NCI-H510A treated with DMSO at 0.1 percent for 48 hours (cell line): Measurements from ENCODE around the gene NEB.
"Not testable (repeated sequence)": the region's sequence is repeated elsewhere in the genome, so short reads cannot be mapped to it uniquely, and the experiment has no call there.

ENCODE experiments used
- DNase-seq: peaks from one replicate; lab custom pipeline; 2025; lab: John Stamatoyannopoulos, UW

Gene NEB

DNA sequence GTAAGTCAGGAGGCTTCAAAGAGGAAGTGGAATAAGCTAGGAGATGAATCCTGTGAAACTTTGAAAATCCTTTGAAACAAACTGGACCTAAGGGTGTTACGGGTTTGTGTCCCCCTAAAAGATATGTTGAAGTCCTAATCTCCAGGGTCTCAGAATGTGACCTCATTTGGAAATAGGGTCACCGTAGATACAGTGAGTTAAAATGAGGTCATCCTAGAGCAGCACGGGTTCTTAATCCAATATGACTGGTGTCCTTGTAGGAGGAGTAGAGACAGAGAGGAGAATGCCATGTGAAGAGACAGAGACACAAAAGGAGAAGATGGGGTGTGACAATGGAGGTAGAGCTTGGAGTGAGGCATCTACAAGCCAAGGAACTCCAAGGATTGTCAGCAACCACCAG lies 26.9 kb upstream of the NEB start:
- DNase-seq, result no peak

DNA sequence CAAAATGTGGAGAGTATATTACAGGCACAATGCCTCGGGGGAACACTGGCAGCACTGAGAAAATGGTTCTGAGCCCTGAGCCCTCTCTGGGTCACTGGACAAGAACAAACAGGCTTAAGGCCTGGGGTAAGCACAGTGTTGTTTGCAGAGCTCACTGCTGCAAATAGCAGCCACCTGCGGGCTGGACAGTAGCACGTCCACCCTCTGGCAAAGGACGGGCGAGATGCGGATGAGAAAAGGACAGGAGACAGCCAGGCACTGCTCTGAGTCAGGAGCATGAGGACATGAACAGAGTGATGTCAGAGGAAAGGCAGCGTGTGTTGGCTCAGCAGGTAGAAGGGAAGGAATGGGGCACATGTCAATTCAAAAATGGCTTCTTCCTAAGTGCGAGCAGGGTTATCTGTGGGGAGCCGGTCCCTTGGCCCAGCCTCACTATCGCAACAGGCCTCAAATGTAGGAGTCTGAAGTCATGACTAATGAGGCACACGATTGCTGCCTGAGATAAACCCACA lies 25.9 kb upstream of the NEB start:
- DNase-seq, result no peak

DNA sequence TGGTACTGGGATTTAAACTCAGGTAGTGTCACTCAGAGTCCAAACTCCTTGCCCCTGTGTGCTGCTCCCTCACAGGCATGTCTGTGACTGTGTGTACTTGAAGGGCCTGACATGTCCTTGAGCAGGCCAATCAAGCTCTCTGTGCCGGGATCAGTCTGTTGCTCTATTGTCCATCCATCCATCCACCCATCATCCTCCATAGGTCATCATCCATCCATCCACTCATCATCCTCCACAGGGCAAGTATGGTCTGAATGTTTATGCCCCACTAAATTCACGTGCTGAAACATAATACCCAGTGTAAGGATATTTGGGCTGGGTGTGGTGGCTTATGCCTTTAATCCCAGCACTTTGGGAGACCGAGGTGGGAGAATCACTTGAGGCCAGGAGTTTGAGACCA lies 24.5 kb upstream of the NEB start:
- DNase-seq, result no peak

DNA sequence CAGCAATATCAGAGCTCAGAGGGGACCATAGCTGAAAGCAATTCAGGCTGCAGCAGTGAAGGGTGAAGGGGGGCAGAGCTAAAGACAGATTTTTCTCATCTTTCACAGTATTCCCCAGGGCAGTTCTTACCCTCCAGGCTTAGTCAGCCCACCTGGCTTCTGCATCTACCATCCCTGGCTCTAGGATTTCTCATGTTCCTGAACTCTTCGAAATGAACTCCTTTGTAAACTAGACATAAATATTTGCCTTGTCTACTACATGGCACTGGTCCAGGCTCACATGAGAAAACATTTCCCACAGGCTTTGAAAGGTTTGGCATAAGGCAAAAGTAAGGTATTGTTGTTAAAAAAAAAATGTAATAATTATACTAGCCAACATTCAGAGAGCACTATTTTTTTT lies 23.6 kb upstream of the NEB start:
- no peak for DNase-seq

DNA sequence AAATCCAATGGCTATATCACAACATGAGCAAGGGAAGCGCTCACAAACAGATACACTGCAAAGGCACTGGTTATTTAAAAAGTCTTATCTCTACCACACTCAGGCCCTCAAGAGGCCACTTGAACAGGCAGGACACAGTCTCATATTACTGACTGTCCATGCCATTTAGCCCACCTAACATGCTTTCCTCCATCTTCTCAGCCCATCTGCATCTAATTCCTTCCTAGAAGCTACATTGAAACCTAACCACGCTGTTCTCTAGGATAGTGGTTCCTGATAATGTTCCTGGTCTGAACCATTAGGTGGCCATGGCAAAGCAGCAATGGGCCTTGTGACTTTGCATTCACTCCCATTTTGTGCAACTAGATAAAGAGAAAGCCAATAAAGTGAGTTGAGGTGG lies 22.5 kb upstream of the NEB start:
- DNase-seq, result peak; percentile 12

DNA sequence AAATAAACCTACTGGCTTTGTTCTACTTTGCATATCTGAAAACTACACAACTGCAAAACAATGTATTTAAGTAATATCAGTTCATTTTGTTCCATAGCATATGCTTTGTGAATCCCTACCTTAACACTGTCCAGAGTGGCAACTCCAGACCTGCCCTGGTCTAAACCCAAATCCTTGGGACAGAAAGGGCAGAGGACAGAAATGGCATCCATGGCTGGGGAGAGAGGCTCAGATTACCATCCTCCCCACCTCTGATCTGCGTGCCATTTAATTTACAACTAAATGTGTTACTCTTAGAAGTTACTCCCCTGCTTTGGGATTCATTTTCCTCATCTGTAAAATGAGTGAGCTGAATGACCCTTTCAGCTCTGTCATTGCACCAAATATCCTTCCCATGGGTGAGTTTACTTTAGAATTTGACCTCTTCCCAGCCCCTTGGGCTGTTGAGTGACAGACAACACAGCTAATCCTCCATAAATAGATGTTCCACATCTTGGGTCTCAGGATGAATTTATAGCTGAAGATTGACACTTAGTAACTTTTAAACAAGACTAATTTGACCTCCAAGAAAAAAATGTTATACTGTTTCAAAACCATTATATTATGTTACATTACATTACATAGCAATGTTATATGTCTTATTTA lies 20.1 kb upstream of the NEB start:
- no peak for DNase-seq

DNA sequence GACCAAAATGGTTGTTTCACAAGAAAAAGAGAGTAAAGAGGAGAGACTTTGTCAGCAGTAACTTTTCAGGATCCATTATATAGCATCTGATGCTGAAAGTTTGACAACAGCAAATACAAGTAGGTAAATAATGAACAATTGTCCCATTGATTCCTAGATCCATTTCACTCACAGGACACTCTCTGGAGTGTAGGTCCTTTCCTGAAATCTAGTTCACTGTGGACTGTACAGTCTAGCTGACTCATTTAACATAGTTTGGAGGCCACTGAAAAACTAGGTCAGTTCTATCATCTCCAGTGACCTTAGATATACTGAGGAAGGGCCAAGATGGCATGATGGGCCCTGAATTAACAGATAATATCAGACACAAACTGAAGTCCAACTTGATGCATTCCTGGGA lies 19.3 kb upstream of the NEB start:
- no peak for DNase-seq

DNA sequence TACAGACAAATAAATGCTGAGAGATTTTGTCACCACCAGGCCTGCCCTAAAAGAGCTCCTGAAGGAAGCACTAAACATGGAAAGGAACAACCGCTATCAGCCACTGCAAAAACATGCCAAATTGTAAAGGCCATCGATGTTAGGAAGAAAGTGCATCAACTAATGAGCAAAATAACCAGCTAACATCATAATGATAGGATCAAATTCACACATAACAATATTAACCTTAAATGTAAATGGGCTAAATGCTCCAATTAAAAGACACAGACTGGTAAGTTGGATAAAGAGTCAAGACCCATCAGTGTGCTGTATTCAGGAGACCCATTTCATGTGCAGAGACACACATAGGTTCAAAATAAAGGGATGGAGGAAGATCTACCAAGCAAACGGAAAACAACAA lies 11.0 kb upstream of the NEB start:
- not testable (repeated sequence) for DNase-seq

DNA sequence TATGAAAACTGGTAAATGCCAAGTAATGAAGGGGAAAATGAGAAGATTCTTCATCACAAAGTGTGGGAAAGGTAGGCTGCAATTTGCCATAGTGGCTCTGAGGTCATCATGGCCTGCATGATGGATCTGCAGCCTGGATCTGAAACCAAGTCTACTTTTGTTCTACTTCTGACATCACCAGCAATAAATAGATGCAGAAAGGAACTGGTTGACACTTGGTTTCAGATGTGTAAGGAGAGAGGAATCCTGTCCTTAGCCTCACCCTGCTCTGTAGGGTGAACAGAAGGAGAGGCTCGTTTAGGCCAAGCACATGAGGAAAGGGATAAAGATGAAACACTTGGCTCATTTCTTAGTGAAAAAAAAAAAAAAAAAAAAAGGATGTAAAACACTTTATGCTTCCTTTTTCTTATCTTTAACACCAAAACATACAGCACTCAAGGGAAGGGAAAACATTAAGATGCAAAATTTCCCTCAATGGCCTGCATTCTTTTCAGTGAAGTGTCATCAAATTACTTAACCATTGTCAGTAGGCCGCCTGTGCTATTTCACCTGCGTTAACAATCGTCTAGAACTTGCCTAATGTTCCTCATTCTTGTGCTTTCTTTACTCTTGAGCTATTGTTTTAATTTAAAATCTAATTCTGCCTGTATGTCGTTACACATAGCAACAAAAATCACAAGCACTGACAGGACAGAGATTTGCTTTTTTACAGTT lies 3.9 kb downstream of the NEB start:
- DNase-seq, result no peak

DNA sequence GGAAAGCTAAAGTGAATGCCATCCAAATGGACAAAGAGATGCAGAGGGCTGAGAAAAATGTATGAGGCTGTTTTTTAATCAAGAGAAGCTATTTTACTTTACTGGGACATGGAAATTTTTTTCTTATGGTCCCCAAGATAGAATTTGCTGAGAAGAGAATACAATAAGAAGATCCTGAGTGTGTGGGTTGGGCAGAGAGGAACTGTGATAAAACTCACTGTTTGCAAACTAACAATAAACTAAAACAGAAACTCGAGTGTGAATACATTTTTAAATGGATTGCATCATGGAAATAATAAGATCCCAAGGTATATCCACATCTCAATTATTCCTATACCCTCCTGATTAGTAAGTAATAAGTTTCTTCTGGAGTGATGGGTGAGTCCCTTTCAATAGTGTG lies 4.4 kb downstream of the NEB start:
- DNase-seq, result no peak

DNA sequence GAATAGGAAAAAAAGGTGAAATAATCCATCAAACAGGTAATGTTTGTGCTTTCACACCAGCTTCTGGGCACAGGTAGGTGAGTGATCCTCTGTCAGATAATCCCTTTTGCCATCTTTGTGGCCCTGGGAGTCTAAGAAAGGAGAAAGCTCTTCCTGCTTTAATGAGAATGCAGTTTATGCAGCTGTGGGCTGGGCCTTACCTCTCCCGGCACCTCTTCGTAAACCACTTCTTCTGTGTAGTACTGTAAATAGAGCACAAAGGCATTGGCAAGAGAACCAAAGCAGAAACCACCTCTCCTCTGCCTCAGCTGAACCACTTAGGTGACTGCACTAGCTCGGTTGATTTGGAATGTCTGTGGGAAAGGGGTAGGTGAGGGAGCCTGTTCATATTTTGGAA lies 4.9 kb downstream of the NEB start:
- DNase-seq, result peak; percentile 42

DNA sequence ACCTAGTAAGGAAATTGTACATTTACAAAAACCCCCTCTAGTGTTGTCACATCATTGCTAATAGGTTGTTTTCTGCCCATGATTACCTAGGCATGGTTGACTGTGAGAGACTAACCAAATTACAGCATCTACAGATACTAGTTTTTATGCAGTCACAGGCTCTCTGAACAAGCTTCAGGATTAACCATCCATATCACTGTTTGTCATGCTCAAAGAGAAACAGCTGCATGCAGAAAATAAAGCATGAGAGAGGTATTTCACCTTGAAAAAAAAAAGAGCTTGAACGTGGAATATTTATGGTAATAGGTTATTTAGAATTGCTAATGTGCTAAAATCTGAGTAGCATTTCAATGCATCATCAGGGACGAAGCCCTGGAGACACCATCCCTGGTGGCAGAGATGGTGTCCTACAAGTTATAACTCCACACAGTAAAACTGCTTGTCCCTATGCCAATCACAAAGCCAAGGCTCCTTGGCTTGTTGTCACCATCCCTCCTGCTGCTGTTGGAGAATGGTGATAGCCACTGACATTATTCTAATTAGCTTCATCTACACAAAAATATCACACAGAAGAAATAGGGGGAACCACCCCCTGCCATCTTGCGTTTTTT lies 5.4 kb downstream of the NEB start:
- no peak for DNase-seq

DNA sequence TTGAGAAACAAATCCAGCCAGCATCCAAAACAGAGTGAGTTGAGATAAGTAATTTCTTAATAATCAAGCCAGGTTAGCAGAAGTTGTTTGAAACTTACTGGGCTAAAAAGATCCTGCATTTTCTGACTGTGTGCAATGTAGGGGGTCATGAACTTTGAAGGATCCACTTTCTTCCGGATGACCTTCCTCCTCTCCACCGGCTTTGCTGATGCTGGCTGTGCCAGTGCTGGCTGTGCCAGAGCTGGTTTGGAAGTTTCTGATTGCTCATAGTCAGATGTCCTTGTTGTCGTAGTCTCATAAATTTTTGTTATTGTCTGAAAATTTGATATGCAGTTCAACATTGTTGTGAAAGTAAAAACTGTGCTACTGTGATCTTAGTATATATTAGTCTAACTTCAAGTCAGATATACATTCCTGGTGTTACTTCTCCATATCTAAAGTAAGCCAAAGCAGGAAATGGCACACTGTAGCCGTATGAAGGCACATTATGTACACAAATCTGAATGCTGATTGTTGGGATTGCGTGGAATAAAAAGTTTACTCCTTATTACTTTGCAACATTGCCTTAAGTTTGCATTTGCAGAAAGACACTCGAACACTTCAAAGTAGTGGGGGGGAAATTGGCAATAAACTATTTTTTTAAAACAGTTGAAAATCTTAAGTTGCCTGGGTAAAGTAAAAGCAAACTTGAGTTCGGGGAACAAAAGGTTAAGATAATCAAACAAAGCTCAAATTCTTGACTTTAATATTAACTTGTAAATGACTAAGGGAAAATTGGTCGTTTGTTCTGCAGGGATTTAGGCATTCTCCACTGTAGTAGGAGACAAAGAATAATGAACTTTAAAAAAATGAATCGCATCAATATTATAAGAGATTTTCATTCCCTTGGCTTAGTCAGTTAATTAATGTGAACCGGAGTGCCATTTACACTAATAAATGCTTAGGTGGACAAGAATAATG lies 6.4 kb downstream of the NEB start:
- no peak for DNase-seq

DNA sequence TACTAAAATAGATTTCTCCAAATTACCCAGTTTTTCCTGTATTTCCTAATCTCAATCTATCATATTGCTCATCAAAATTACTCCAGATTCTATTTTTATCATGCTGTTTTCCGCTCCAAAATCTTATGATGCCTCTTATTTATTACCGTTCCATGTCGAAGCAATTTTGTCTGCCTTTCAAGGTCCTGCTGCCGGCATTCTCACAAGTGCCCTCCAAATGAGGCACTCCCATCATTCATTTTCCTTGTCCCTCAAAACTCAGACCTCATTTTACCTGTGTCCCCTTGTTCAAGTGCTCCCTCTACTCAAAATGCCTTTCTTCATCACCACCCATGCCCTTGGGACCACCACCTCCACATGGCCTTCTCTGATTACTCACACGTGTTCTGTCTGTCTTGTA lies 13.1 kb downstream of the NEB start:
- DNase-seq, result no peak

DNA sequence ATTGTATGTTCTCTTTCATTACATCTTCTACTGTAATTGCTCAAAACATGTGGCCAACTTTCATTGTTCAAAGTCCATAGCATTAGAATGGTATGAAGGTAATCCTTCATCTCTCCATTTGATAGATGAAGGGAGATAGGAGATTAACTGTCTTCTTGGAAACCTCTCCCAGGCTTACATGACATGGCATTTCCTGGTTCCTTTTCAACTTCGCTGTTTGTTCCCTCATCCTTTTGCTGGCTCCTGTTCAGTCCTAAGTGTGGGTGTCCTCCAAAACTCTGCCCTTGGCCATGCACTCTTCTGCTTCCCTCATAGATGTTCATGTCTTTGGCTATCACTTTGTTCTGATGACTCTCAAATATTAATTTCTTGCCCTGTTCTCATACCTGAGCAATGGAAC lies 13.8 kb downstream of the NEB start:
- no peak for DNase-seq

DNA sequence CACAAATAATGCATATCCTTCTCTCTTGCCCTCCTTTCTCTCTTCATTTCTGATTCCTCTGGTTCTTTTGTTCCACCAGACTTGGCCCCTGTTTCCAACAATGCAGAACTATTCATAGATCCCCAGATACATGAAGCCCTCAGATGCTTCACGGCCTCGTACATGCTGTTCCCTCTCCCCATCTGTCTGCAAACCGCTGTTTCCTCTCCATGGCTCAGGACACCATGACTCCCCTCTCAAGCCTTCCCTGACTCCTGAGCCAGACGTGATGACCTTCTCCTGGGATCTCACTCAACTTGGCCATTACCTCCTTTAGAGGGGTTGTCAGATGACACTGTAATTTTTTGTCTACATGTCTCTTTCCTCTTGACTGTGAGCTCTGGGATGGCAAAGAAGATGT lies 15.5 kb downstream of the NEB start:
- no peak for DNase-seq

DNA sequence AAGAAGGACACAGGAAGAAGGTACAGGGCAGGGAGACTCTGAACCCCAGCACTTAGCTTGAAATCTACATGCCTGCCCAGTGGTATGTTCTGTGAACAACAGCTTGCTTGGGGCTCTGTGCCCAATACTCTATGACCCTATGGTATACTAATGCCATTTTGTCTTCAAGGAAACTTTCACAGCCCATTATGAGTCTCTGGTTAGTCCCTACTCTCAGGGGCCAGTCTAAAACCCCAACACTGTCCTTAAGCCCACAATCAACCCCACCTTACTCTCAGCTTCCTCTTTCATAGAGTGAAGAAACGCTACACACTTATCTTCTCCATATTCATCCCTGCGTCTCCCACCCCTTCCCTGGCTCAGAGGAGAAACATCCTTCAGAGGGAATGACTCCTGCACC lies 16.0 kb downstream of the NEB start:
- DNase-seq, result no peak

DNA sequence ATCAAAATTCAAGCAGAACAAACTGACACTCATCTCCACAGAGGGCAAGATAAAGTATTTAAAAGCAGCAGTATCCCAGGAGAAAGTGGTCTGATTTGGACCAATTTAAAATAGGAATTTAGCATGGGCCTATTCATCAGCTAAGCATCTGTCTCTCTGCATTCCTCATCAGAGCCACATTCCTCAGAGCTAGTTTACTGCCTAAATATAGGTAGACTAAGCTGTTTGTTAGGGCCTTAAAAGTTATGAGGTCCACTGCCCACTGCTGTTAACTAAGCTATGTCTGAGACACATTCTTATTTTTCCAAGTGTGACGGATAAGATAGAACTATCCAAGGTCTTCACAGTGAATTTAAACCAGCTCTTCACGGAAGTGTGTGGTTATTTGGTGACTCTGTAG lies 17.6 kb downstream of the NEB start:
- DNase-seq, result no peak

DNA sequence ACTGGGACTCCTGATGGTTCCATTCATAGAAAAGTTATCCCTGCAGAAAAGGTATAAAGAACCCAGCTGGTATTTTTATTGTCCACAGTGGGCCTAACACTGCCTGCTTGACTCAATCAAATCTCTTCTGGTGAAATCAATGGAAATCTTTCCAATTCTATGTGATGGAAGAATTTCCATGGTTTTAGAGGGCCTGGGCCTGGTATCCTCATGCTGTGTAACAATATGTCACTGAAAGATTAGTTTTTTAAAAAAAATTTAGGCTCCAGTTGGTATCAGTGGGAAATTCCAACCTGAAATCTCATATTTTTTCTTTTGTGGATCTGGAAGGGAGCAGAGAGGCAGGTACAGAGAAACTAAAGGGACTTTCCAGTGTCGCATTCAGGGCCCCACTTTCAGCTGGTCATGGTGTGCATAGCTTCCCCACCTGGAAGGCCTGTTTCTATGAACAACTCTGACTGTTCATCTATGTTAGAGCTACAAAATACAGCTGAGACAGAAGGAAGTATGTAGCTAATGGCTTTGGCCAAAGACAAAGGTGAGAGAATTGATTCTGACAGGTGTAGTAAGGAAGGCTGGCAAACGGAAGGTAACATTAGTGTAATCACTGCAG lies 20.9 kb downstream of the NEB start:
- no peak for DNase-seq

DNA sequence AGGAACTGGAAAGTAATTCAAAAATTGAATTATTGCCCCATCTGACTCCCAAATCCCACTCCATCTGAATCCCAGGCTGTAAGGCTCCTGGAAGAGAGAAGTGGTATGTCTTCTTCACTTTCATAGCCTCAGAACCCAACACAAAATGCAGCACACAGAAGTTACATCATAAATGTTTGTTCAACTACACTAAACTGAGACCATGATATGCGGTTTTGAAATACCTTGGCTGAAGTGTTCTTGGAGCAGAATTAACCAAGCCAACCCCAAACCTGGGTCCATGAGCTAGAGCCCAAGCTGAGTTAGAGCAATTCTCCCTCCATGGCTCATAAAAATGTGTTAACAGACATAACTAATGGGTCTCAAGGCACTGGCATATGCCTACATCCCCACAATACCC lies 23.3 kb downstream of the NEB start:
- no peak for DNase-seq

DNA sequence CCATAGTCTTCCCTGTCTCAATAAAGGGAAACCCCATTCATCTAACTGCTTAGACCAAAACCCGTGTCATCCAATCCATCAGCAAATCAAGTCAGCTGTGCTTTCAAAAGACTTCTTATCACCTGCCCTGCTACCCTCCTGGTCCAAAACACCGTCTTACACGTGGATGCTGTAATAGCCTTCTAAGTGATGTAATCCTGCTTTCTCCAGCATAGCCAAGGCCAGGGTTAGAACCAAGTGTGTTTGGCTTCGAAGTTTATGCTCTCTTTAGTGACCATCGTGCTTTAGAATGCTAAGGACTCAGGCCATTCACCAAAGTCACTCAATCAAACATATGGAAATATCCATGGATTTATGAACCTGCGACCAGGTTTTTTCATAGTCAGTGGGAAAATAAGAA lies 25.5 kb downstream of the NEB start:
- no peak for DNase-seq

DNA sequence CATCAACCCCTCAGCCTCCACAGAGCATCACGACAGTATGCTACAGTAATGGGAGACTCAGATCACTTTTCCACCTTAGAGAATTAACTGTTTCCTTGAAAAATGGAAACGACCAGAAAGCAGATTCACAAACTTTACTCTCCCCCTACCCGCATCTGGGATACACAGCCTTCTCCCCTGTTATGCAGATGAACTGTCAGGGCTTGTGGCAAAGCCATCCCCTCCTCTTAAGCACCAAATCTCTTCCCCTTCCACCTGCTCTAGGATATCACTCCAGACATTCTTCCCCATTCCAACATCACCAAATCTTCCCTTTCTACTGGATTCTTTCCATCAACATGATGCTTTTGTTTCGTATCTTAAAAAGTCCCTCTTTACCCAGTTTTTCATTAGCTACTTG lies 26.4 kb downstream of the NEB start:
- DNase-seq, result no peak
